Measurements from ENCODE around the gene CARF. TPM values are rescaled to one million over a fixed set of nuclear protein-coding genes. Genes with fewer than 3 reads are reported as not detected.

Gene CARF
- total RNA-seq, 1 experiment from 2014 or later, result 6.8 TPM

DNA sequence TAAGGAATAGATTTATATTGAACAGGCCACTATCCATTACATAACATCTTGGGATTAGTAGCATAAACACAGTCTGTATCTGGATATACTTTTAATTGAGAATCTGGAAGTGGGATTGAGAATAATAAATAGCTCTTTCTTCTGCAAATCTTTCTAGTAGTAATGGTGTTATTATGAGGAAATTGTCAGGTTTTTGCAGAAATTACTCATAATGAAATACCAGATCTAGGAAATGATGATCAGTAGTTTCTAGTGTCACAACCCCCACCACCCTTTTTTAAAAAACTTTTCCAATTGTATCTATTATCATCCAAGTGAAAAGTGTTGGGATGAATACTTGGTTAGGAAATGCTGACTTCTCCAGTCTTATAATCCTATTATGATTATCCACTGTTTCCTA lies 121.3 kb downstream of the CARF start:
- POLR2A ChIA-PET, result no interaction called here

DNA sequence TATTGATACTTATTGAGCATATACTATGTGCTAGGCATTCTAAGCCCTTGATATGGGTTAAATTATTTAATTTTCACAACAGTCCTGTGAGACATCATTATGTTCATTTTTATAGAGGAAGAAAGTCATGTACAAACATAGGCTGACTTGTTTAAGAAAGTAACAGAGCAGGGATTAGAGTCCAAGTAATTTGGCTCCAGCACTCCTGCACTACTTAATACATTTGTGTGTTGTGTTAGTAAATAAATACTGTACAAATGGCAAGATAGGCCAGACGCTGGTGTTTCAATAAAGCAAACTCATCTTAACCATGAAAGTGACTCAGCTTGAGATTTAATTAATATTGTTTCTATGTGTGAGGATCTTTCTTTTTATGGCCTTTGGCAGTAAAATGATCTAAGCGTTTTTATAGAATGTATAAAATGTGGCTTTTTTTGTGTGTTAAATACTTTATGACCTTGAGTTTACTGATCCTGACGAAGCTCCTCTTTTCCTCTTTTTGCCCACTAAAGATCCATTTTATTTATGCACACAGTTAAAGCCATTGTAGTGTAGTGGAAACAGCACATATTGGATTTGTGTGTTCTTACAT lies 123.9 kb downstream of the CARF start:
- ChIA-PET CTCF (interaction anchor here (0.6 to 1.1 kb wide), 2 partner anchors 14 to 127 kb away, joined by 3 to 6 read pairs; no protein-coding TSS in a partner anchor), POLR2A (interaction anchor here (1.2 kb wide), 1 partner anchor 22 kb away, joined by 4 read pairs; the partner anchor contains the start of gene NBEAL1)
- Mint-ChIP-seq H3K27me3 (ENCODE audit: insufficient read depth, unreplicated experiment) (no peaks in the 10 kb centered on the region), H3K27ac (ENCODE audit: low read depth, unreplicated experiment) (no peak overlapping the region), H3K36me3 (ENCODE audit: insufficient read depth, unreplicated experiment) (peaks cover 13% of the 10 kb centered on the region), H3K9me3 (ENCODE audit: unreplicated experiment) (no peaks in the 10 kb centered on the region), H3K4me3 (ENCODE audit: unreplicated experiment) (no peak overlapping the region), H3K4me1 (ENCODE audit: insufficient read depth, unreplicated experiment) (peaks cover 11% of the 10 kb centered on the region)
- TF ChIP-seq, protein P1, sequence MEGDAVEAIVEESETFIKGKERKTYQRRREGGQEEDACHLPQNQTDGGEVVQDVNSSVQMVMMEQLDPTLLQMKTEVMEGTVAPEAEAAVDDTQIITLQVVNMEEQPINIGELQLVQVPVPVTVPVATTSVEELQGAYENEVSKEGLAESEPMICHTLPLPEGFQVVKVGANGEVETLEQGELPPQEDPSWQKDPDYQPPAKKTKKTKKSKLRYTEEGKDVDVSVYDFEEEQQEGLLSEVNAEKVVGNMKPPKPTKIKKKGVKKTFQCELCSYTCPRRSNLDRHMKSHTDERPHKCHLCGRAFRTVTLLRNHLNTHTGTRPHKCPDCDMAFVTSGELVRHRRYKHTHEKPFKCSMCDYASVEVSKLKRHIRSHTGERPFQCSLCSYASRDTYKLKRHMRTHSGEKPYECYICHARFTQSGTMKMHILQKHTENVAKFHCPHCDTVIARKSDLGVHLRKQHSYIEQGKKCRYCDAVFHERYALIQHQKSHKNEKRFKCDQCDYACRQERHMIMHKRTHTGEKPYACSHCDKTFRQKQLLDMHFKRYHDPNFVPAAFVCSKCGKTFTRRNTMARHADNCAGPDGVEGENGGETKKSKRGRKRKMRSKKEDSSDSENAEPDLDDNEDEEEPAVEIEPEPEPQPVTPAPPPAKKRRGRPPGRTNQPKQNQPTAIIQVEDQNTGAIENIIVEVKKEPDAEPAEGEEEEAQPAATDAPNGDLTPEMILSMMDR (IDR thresholded peaks at IDR 0.05; ENCODE audit: unreplicated experiment), result no peak
- BruUV-seq (replicated peaks), result no TSS peak
- intact Hi-C loops (cut with micrococcal nuclease), result no loop called here
- DNase-seq (ENCODE audit: unreplicated experiment), result no peak

More for the DNA sequence above, 121.3 kb downstream of the CARF start:
- intact Hi-C loops (cut with micrococcal nuclease), result no loop called here
- peaks cover 7% of the 10 kb centered on the region for H3K36me3 Mint-ChIP-seq (ENCODE audit: insufficient read depth, unreplicated experiment)
- H3K9me3 Mint-ChIP-seq (ENCODE audit: unreplicated experiment), result no peaks in the 10 kb centered on the region
- CTCF ChIA-PET, result no interaction called here
- no peaks in the 10 kb centered on the region for H3K27me3 Mint-ChIP-seq (ENCODE audit: insufficient read depth, unreplicated experiment)
- TF ChIP-seq, protein P1 (IDR thresholded peaks at IDR 0.05; ENCODE audit: unreplicated experiment), result no peak
- H3K4me3 Mint-ChIP-seq (ENCODE audit: unreplicated experiment), result no peak overlapping the region
- H3K27ac Mint-ChIP-seq (ENCODE audit: low read depth, unreplicated experiment), result no peak overlapping the region
- BruUV-seq (replicated peaks), result no TSS peak
- DNase-seq (ENCODE audit: unreplicated experiment), result no peak
- peaks cover 11% of the 10 kb centered on the region for H3K4me1 Mint-ChIP-seq (ENCODE audit: insufficient read depth, unreplicated experiment)

Other genes with a start within 250 kb of the CARF start
- 6.5 and 8.0 TPM in 2 replicates for gene ICA1L, start 40.5 kb upstream of the CARF start, total RNA-seq (2022)
- gene WDR12, start 602 bp upstream of the CARF start, total RNA-seq (2022), result 141 and 146 TPM in 2 replicates
- gene NBEAL1, start 102.6 kb downstream of the CARF start, total RNA-seq (2022), result 18.8 and 20.4 TPM in 2 replicates

Data from MCF 10A (cell line).